Stimulated activated naive CD4-positive, alpha-beta T cell treated with Interleukin-2 at 50 U/mL for 16 hours (primary cell): ENCODE results near the gene BICD2.
"Not testable (repeated sequence)": the region's sequence is repeated elsewhere in the genome, so short reads cannot be mapped to it uniquely, and the experiment has no call there.

Source experiments
- DNase-seq: peaks from one replicate; lab custom pipeline; 2025; lab: John Stamatoyannopoulos, UW

BICD2 gene

GRCh38 chr9:92770360-92770995, 5.8 kb upstream of the BICD2 start:
- no peak for DNase-seq

- no peak for DNase-seq
Measured at GRCh38 chr9:92769990-92770359, 5.3 kb upstream of the BICD2 start.

DNA sequence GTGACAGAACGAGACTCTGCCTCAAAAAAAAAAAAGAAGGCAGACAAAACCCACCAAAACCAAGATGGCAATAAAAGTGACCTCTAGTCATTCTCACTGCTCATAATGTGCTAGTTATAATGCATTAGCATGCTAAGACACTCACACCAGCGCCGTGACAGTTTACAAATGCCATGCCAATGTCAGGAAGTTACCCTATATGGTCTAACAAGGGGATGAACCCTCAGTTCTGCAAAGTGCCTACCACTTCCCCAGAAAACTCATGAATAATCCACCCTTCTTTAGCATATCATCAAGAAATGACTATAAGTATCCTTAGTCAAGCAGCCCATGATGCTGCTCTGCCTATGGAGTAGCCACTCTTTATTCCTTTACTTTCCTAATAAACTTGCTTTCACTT, 4.7 kb upstream of the BICD2 start:
- no peak for DNase-seq

DNA sequence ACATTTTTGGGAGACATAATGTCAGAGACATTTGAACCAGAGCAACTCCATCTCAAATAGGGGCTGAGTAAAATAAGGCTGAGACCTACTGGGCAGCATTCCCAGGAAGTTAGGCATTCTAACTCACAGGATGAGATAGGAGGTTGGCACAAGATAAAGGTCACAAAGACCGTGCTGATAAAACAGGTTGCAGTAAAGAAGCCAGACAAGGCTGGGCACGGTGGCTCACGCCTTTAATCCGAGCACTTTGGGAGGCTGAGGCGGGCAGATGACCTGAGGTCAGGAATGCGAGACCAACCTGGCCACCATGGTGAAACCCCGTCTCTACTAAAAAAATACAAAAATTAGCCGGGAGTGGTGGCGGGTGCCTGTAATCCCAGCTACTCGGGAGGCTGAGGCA, 4.2 kb upstream of the BICD2 start:
- not testable (repeated sequence) for DNase-seq

DNA sequence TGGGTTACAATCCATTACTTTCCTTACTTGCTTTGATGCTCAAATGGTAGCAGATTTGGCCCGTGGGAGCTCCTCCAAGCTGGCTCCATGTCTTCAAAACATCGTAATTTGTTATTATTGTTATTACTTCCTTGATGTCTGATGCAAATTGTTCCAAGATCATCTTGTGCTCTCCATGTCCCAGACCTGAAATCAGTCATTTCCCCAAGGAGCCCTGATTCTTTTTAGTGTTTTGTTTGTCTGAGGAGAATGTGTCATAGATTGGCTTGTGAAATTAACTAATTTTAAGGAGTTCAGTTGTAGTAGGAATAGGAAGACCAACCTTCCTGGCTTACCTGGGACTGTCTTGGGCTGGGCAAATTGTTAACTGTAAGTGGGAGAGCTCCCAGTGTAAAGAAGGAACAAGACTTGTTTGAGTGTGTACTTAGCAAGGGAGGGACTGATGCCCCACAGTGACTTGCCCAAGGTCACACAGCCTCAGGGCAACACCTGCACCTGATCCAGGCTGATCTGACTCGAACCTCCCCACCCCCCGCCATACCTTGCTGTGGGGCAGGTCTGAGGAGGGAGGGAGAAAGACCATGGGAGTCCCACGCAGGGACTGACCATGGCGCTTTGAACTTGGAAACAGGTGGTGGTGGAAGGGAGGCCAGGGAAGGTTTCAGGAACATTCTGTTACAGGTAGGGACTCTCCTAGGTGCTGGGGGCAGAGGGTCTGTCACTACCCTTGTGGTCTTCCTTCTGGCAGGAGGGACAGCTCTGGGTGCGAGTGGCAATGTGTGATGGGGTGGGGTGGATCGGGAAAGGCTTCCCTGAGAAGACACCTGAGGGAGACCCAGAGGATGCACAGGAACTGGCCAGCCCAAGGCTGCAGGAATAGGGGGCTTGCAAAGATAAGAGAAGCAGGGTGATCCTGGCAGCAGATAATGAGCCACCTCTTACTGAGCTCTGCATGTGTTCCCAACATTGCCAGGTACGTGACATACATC, 2.7 kb upstream of the BICD2 start:
- DNase-seq: no peak

- DNase-seq: peak; percentile 97
Measured at GRCh38 chr9:92764988-92765936, 629 bp upstream of the BICD2 start.

DNA sequence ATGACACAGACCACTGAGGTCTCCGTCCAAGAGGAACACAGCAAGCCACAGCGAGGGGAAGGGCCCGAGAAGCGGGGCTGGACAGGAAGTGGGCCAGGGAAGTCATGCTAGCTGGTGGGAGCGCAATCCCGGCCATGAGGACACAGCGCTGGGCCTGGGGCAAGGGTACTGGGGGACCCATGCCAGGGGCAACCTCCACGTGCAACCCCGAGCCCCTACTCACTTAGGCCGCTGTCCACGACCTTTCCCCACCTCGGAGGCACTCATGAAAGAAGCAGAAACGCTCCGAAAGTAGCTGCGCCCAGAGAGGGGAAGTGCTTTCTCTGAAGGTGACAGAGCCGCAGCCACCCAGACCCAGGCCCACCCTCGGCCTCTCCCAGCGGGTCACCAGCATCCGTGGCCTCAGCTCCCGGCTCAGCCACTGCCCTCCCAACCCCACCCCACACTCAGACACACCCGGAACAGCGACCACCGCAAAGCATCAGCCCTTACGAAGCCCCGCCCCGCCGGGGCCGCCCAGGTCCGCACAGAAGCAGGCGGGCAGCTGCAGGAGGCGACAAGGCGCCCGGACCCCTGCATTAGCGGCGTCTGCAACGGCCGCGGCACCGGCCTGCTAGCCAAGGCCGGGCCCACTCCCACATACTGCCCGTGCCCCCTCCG, 782 bp downstream of the BICD2 start:
- DNase-seq: no peak

GRCh38 chr9:92762781-92763708, 1.6 kb downstream of the BICD2 start:
- no peak for DNase-seq

GRCh38 chr9:92762196-92762595, 2.4 kb downstream of the BICD2 start:
- DNase-seq: no peak

GRCh38 chr9:92761686-92762085, 2.9 kb downstream of the BICD2 start:
- no peak for DNase-seq

- DNase-seq: no peak
Measured at GRCh38 chr9:92760494-92760893, 4.1 kb downstream of the BICD2 start.

- DNase-seq: no peak
Measured at GRCh38 chr9:92760070-92760469, 4.6 kb downstream of the BICD2 start.

DNA sequence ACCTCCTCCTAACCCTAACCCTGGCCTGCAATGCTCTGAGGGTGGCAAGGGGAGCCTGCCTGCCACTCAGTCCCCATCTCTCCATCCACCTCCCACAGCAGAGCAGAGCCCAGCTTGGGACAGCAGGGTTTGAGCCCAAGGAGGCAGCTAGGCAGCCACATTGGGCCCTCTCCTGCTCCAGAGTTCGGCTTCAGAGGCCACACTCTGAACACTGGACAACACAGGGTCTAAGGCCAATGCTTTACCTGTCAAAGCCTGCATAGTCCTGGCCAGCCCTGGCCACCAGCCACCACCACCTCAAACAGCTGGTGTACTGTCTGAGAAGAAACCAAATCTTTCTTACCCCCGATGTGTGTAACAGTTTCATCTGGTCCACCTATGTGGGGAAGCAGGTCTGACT, 5.2 kb downstream of the BICD2 start:
- no peak for DNase-seq

- DNase-seq: no peak
Measured at GRCh38 chr9:92756792-92757191, 7.8 kb downstream of the BICD2 start.

DNA sequence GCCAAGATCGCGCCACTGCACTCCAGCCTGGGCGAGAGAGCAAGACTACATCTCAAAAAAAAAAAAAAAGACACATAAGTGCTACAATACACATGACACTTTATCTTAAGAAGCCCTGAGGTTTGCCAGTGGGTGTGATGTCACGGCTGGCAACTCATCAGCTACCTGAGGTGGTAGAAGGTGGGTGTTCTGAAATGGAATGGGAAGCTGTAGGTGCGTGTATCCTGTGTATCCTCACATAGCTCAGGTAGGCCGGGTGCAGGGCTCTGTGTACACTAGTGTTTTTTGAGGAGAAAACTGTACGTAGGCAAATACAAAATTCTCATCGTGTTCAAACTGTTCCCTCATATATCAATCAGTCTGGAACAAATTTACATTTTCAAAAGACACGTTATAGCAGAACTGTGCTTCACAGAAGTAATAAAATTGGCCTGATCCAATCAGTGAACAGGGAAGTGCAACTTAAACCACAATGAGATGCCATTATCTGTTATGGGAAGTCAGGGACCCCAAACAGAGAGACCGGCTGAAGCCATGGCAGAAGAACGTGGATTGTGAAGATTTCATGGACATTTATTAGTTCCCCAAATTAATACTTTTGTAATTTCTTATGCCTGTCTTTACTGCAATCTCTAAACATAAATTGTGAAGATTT, 10.4 kb downstream of the BICD2 start:
- no peak for DNase-seq

DNA sequence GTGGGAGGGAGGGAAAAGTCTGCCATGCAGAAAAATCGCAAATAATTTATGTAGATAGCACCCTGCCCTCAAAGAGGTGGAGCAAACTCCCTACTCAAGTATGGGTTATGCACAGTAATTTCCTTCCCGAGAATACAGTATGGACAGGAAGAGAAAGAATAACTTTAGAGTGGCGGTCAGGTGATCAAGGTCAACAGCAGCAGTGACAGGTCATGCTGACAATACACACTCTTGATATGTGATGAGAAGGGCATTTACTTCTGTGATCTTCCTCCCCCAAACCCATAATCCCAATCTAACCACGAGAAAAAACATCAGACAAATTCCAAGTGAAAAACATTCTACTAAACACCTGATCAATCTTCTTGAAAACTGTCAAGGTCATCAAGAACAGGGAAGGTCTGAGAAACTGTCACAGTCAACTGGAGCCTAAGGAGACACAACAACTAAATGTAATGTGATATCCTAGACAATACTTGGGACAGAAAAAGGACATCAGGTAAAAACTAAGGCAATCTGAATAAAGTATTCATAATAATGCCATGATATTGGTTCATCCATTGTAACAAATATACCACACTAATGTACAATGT, 11.7 kb downstream of the BICD2 start:
- DNase-seq: no peak

GRCh38 chr9:92749934-92750315, 14.7 kb downstream of the BICD2 start:
- no peak for DNase-seq

DNA sequence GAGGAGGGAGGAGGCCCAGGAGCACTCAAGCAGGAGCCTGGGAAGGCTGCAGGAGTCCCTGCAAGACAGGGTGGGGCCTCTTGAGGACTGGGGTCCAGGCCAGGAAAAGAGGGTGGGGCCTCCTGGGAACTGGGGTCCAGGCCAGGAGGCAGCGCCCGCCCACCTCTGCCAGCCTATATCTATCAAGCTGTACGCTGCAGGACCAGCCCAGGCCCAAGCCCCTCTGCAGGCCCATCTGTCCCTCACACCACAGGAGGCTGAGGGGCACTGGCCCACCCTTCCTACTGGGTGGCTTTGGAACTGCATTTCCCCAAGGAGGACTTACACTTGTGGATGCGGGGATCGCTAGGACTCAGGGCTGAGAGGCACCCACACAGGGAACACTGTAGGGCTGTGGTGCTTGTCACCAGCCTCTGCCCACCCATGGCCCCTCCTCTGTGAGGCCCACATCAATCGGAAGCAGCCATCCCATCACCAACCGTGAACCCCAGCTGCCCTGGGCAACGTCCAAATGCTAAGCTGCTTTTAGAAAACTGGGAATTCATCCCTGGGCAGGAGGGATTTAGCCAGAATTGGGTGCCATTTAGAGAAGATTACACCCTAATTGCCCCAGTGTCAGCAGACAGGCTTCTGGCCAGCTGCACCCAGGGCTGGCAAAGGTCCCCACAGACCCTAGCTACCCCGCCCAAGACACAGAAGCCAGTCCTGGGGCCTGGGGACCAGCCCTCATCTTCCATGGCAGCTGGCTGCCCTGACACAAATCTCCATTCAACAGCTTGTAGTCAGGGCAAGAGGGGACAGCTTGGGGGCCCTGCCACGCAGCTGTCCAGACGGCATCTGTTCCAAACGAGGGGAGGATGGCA, 15.3 kb downstream of the BICD2 start:
- no peak for DNase-seq

DNA sequence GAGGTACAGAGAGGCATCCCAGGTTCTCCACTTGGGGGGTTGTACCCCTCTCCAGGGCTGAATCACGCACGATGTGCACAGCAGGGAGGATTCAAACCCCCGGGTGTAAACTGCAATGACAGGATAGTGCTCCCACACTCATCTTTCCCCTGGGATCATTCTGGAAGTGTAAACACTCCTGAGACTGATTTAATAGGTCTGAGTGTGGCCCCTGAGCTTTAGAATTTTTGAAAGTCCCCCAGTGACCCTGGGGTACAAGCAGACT, 16.5 kb downstream of the BICD2 start:
- no peak for DNase-seq
